ENCODE results near the gene TMPRSS11A. TPM values are rescaled to one million over a fixed set of nuclear protein-coding genes. Genes with fewer than 3 reads are reported as not detected.

TMPRSS11A gene
- total RNA-seq, 2 experiments from 2014 or later: not detected

DNA sequence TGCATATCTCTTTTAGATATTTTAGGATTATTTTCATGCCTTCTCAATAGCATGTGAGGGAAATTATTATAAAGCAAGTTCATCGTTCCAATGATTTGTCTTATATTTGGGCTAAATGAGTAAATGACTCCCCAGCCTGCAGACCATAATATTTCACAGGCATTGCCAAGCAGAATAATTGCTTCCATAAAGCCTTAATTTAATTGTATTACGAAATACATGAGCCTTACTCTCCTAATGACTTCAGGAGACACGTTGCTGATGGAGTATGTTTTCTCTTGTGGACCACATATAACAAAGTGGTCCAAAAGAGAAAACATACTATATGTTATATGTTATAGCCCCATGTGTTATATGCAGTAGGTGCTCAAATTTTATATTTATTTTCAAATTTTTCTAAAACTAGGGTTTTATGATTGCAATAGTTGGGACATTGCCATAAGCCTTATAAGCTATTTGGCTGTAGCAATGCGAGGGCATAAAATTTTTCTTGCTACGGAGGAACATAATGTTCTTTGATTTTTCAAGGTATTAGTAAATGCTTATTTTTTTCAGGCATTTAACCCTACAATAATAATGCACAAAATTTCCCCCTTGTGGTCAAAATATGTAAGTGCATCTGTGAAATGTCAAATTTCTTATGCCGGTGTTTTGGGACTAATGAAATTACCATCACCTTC, 53.2 kb downstream of the TMPRSS11A start:
- CTCF ChIA-PET: interaction anchor here (0.8 kb wide), 1 partner anchor 74 kb away, joined by 3 read pairs; no protein-coding TSS in a partner anchor
- H3K36me3 Mint-ChIP-seq (ENCODE audit: low read depth): no peaks in the 10 kb centered on the region
- no peaks in the 10 kb centered on the region for H3K4me1 Mint-ChIP-seq

DNA sequence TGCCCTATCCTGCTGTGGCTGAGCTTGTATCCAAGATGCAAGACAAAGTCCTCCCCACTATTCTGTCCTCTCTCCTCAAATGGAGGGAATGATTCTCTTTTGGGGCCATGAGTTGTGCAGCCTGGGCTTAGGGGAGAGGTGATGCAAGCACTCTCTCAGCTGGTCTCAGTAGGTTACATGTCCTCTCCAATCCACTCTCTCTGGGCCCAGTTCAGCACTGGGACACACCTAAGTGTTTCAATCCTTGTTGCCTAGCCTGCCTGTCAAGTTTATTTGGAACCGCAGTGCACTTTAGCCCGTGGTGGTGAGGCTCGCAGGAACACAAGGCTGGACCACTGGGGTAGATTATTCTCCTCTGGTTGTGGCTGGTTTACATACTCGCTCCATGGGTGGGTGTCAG, 55.6 kb downstream of the TMPRSS11A start:
- no peaks in the 10 kb centered on the region for H3K36me3 Mint-ChIP-seq (ENCODE audit: low read depth)
- no peaks in the 10 kb centered on the region for H3K4me1 Mint-ChIP-seq
- CTCF ChIA-PET: no interaction called here
- no peak for DNase-seq
- POLR2A ChIA-PET: no interaction called here
- H3K4me3 Mint-ChIP-seq: no peak overlapping the region
- H3K27ac Mint-ChIP-seq: no peak overlapping the region
- H3K27me3 Mint-ChIP-seq: peaks cover 16% of the 10 kb centered on the region
- no peaks in the 10 kb centered on the region for H3K9me3 Mint-ChIP-seq

More for the DNA sequence above, 53.2 kb downstream of the TMPRSS11A start:
- POLR2A ChIA-PET: no interaction called here
- H3K9me3 Mint-ChIP-seq: no peaks in the 10 kb centered on the region
- no peak overlapping the region for H3K4me3 Mint-ChIP-seq
- no peak overlapping the region for H3K27ac Mint-ChIP-seq
- peaks cover 15% of the 10 kb centered on the region for H3K27me3 Mint-ChIP-seq
- DNase-seq: no peak

DNA sequence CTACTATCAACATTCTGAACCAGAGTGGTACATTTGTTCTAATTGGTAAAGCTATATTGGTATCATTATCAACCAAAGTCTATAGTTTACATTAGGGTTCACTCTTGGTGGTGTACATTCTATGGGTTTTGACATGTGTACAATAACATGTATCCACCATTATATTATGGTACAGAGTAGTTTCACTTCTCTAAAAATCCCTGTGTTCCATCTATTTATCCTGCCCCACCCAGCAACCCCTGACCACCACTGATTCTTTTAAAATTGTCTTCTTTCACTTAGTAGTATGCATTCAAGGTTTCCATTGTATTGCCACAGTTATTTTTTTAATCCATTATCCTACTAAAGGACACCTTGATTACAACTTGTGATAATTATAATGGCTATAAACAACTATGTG, 64.2 kb downstream of the TMPRSS11A start:
- Mint-ChIP-seq H3K27me3 (no peaks in the 10 kb centered on the region), H3K27ac (no peak overlapping the region), H3K4me3 (no peak overlapping the region), H3K9me3 (no peaks in the 10 kb centered on the region), H3K4me1 (no peaks in the 10 kb centered on the region), H3K36me3 (ENCODE audit: low read depth) (no peaks in the 10 kb centered on the region)
- DNase-seq: no peak
- POLR2A ChIA-PET: no interaction called here
- CTCF ChIA-PET: no interaction called here

DNA sequence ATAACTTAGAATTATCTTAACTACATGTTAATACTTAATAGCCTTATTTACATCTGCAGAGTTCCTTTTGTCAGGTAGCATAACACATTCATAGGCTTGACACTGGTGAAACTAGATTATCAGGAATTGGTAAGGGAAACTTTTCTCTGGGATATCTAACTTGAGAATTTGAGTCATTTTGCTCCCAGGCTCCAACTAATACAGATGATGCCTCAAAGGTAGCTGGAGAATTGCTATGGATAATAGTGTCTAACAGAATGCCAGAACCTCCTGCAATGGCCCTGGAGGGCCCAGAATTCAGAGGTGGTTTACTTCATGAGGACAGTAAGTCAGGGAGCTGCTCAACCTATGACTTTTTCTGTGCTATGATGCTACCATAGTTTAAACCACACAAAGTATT, 65.6 kb downstream of the TMPRSS11A start:
- no peak overlapping the region for H3K4me3 Mint-ChIP-seq
- ChIA-PET POLR2A (no interaction called here), CTCF (no interaction called here)
- H3K27ac Mint-ChIP-seq: no peak overlapping the region
- H3K27me3 Mint-ChIP-seq: no peaks in the 10 kb centered on the region
- no peaks in the 10 kb centered on the region for H3K9me3 Mint-ChIP-seq
- H3K36me3 Mint-ChIP-seq (ENCODE audit: low read depth): no peaks in the 10 kb centered on the region
- H3K4me1 Mint-ChIP-seq: no peaks in the 10 kb centered on the region
- no peak for DNase-seq

DNA sequence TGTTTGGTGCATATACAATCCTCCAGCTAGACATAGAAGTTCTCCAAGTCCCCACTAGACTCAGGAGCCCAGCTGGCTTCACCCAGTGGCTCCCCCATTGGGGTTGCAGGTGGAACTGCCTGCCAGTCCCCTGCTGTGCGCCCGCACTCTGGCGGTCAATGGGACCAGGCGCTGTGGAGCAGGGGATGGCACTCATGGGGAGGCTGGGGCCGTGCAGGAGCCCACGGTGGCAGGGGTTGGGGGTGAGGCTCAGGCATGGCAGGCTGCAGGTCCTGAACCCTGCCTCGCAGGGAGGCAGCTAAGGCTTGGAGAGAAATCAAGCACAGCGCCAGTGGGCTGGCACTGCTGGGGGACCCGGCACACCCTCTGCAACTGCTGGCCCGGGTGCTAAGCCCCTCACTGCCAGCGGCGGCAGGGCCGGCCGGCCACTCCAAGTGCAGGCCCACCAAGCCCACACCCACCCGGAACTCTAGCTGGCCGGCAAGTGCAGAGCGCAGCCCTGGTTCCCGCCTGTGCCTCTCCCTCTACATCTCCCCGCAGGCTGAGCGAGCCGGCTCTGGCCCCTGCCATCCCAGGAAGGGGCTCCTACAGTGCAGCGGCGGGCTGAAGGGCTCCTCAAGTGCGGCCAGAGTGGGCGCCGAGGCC, 66.8 kb downstream of the TMPRSS11A start:
- no peak overlapping the region for H3K4me3 Mint-ChIP-seq
- no peak for DNase-seq
- no peaks in the 10 kb centered on the region for H3K27me3 Mint-ChIP-seq
- no peaks in the 10 kb centered on the region for H3K9me3 Mint-ChIP-seq
- ChIA-PET POLR2A (no interaction called here), CTCF (no interaction called here)
- no peak overlapping the region for H3K27ac Mint-ChIP-seq
- no peaks in the 10 kb centered on the region for H3K4me1 Mint-ChIP-seq
- H3K36me3 Mint-ChIP-seq (ENCODE audit: low read depth): no peaks in the 10 kb centered on the region

DNA sequence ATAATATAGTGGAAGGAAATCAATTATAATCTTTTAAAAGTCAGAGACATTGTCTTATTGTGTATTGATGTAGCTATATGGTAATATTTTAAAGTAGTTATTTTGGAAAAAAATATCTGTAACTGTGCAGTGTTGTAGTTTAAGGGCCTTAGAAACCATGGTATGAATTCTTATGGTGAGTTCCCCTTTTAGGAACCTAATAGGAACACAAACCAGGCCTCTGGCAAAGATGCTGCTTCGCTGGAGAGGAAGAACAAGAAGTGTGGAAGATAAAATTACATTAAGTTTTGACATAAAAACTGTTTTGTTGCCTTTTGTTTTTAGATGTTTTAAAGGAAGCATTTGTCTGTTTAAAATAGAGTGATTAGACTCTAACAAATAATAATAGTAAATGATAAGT, 68.6 kb downstream of the TMPRSS11A start:
- CTCF ChIA-PET: no interaction called here
- no peak for DNase-seq
- POLR2A ChIA-PET: no interaction called here
- Mint-ChIP-seq H3K27ac (no peak overlapping the region), H3K4me3 (no peak overlapping the region), H3K9me3 (no peaks in the 10 kb centered on the region), H3K36me3 (ENCODE audit: low read depth) (no peaks in the 10 kb centered on the region), H3K27me3 (no peaks in the 10 kb centered on the region), H3K4me1 (no peaks in the 10 kb centered on the region)

DNA sequence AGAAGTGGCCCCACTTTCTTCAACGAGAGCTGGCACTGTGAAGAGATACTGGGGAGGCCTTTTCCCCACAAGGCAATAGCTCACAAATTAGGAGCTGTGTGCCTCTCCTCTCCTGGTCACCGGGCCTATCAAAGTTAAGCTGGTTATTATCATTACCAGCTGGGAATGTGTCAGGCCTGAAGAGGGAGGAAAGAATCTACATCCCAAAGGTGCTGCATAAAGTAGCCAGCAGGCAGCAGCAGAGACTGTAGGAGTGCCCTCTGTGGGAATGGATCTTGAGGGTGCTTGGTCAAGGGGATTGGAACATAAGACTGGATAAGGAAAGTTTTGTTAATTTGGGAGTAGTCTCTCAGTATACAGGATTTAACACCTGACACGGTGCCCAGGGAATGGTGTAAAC, 70.4 kb downstream of the TMPRSS11A start:
- Mint-ChIP-seq H3K4me3 (no peak overlapping the region), H3K9me3 (no peaks in the 10 kb centered on the region), H3K27ac (no peak overlapping the region), H3K27me3 (no peaks in the 10 kb centered on the region), H3K4me1 (no peaks in the 10 kb centered on the region), H3K36me3 (ENCODE audit: low read depth) (no peaks in the 10 kb centered on the region)
- ChIA-PET CTCF (no interaction called here), POLR2A (no interaction called here)
- no peak for DNase-seq

DNA sequence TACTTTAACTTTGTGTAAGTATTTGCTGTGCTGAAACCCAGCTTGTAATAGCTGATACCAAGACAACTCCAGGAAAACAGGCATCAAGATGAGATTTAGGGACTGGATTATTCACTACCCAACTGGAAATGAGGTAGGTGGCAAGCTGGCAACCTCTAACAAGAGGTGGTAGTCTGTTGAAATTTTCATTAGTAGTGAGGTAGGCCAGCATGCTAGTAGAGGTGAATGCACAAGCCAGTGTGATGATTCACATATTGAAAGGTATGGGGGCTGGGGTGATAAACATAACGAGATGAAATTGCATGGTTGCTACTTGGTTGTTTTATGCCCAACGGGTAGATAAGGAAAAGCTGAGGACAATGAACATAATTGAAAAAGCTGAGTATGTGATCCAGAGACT, 71.0 kb downstream of the TMPRSS11A start:
- Mint-ChIP-seq H3K9me3 (no peaks in the 10 kb centered on the region), H3K27ac (no peak overlapping the region), H3K27me3 (no peaks in the 10 kb centered on the region), H3K36me3 (ENCODE audit: low read depth) (no peaks in the 10 kb centered on the region), H3K4me3 (no peak overlapping the region), H3K4me1 (no peaks in the 10 kb centered on the region)
- ChIA-PET POLR2A (no interaction called here), CTCF (no interaction called here)
- no peak for DNase-seq

DNA sequence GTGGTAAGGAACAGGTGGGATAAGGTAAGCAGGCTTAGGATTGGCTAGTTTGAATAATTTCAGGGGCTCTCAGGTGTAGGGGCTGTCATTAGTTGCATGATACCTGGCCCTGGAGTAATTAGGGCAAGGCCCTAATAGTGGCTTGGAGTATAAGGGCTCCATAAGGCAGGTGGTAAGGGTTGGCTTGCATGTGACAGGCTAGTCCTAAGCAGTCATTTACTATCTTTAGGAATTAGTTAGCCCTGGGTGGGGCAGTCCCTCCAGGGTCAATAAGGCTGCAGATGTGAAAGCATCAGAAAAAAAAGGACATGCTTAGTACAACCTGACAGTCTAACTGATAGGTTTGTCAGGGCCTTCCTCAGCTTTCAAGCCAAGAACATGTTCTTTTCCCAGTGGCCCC, 71.6 kb downstream of the TMPRSS11A start:
- Mint-ChIP-seq H3K4me3 (no peak overlapping the region), H3K9me3 (no peaks in the 10 kb centered on the region), H3K4me1 (no peaks in the 10 kb centered on the region), H3K36me3 (ENCODE audit: low read depth) (no peaks in the 10 kb centered on the region), H3K27ac (no peak overlapping the region), H3K27me3 (no peaks in the 10 kb centered on the region)
- no peak for DNase-seq
- CTCF ChIA-PET: no interaction called here
- POLR2A ChIA-PET: no interaction called here

DNA sequence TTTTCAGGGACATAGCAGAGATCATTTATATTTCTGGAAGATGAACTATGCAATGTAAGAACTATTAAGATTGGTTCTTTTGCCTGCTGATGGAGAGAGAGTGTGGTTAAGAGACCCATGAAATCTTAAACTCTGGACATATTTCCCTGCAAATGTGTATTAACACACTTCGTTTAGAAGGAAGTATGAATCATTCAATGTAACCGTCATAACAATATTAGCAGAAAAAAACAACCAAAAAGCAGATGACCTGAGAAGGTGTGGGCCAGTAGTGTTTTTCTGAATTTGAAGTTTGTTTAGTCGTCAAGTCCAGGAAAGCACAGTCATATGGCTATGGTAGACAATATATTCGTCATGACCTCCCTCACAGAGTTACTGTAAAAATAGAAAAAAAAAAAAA, 77.0 kb downstream of the TMPRSS11A start:
- no peaks in the 10 kb centered on the region for H3K9me3 Mint-ChIP-seq
- CTCF ChIA-PET: no interaction called here
- peaks cover 7% of the 10 kb centered on the region for H3K27me3 Mint-ChIP-seq
- POLR2A ChIA-PET: no interaction called here
- no peaks in the 10 kb centered on the region for H3K4me1 Mint-ChIP-seq
- H3K4me3 Mint-ChIP-seq: no peak overlapping the region
- no peak overlapping the region for H3K27ac Mint-ChIP-seq
- DNase-seq: no peak
- H3K36me3 Mint-ChIP-seq (ENCODE audit: low read depth): no peaks in the 10 kb centered on the region

DNA sequence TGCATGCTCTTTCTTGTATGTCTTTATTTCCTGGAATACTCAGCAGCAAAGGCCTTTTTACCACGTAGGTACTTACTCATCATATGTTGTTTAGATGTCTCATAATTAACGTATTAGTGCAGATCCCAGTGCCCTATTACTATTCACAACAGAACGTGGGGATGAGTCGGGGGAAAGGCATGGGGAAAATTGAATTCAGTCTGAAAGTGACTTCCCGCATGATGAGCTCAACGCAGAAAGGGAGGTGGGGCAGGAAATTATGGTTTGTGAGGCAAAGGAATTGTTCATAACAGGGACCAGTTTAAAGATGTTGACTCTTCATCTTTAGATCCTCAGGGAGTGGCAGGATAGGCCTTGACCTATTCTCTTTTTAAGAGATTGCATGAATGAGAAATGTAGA, 77.5 kb downstream of the TMPRSS11A start:
- H3K36me3 Mint-ChIP-seq (ENCODE audit: low read depth): no peaks in the 10 kb centered on the region
- CTCF ChIA-PET: no interaction called here
- H3K4me3 Mint-ChIP-seq: no peak overlapping the region
- no peak overlapping the region for H3K27ac Mint-ChIP-seq
- H3K27me3 Mint-ChIP-seq: peaks cover 7% of the 10 kb centered on the region
- H3K4me1 Mint-ChIP-seq: no peaks in the 10 kb centered on the region
- H3K9me3 Mint-ChIP-seq: no peaks in the 10 kb centered on the region
- POLR2A ChIA-PET: no interaction called here
- DNase-seq: no peak

DNA sequence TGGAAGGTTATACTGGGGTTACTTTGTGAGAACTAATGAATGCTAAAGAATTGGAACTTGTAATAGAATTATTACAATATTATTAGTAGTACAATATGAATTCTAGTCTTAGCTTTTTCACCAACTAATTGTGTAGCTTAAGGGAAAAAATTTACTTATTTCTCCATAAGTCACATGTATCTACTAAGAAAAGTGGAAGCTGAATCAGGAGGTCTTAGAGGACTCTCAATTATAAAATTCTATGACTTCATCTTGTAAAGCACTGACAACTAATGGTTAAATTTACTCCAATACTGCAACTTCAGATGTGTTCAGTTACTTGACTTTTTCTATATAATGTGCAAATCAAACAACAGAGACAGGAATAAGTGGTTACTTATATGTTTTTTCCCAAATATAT, 78.6 kb downstream of the TMPRSS11A start:
- Mint-ChIP-seq H3K36me3 (ENCODE audit: low read depth) (no peaks in the 10 kb centered on the region), H3K27me3 (peaks cover 7% of the 10 kb centered on the region), H3K4me3 (no peak overlapping the region), H3K27ac (no peak overlapping the region), H3K4me1 (no peaks in the 10 kb centered on the region), H3K9me3 (no peaks in the 10 kb centered on the region)
- CTCF ChIA-PET: interaction anchor here (1.1 kb wide), 1 partner anchor 91 kb away, joined by 3 read pairs; no protein-coding TSS in a partner anchor
- POLR2A ChIA-PET: no interaction called here
- DNase-seq: no peak

DNA sequence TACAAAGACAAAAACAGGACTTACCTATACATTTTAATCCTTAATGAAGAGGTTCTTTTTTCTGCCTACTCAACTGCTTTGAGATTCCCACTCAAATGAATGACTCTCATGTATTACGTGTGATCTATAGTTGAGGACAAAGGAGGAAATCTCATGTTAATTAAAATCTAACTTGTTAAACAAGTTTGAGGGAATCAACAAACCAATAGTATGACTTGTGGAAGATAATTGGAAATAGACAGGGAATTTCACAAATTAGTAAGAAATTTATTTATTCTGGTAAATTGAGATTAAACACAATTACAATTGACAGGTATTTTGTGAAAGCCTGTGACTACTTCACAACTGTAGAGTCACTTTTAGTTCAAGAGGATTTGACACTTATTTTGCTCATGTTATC, 79.4 kb downstream of the TMPRSS11A start, which contains the start of gene TMPRSS11D:
Gene TMPRSS11D, minus strand, starts transcription at position 101 of the 400 bp plus-strand sequence. Its CDS starts 69 bp downstream, at position 32.
- Mint-ChIP-seq H3K27ac (no peak within 1 kb of the TSS), H3K4me3 (no peak within 1 kb of the TSS), H3K4me1 (no peaks in the 10 kb centered on the region), H3K9me3 (no peaks in the 10 kb centered on the region), H3K36me3 (ENCODE audit: low read depth) (no peaks in the 10 kb centered on the region), H3K27me3 (peaks cover 7% of the 10 kb centered on the region)
- POLR2A ChIA-PET: interaction anchor here (0.6 kb wide), 1 partner anchor 1334 kb away, joined by 4 read pairs; no protein-coding TSS in a partner anchor
- no peak for DNase-seq
- CTCF ChIA-PET: interaction anchor here (1.1 kb wide), 1 partner anchor 90 kb away, joined by 3 read pairs; no protein-coding TSS in a partner anchor

DNA sequence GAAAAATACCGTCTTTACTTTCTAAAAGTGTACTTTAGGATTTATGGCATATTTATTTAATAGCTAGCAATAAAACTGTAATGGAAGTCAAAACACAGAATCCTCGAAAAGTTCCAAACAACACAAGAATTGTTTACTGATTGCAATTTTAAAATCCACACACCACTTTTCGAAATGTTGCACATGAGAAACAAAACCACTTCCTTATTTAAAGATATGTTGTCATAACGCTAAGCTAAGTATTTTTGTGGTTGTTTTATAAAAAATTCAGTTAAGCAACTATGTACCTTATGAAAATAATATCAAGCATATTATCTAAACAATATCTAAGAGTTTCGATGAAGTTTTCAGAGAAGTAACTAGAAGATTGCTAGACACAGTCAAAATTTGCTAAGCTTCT, 79.8 kb downstream of the TMPRSS11A start:
- H3K27ac Mint-ChIP-seq: no peak overlapping the region
- CTCF ChIA-PET: no interaction called here
- H3K4me1 Mint-ChIP-seq: no peaks in the 10 kb centered on the region
- H3K9me3 Mint-ChIP-seq: no peaks in the 10 kb centered on the region
- POLR2A ChIA-PET: interaction anchor here (0.6 kb wide), 1 partner anchor 1334 kb away, joined by 4 read pairs; no protein-coding TSS in a partner anchor
- peaks cover 7% of the 10 kb centered on the region for H3K27me3 Mint-ChIP-seq
- H3K4me3 Mint-ChIP-seq: no peak overlapping the region
- DNase-seq: no peak
- no peaks in the 10 kb centered on the region for H3K36me3 Mint-ChIP-seq (ENCODE audit: low read depth)

All from activated CD4-positive, alpha-beta T cell treated with anti-CD3 and anti-CD28 coated beads, Interleukin-2, amount 10 ng/mL, durations not matched to agents 7 days and 5 days (primary cell).